Keratinocyte (primary cell): ENCODE results near the gene ID4. TPM values are rescaled to one million over a fixed set of nuclear protein-coding genes. Genes with fewer than 3 reads are reported as not detected.

ENCODE experiments used
- DNase-seq: peaks from one replicate; pipeline ENCODE4 v3.0.0-alpha.2; 2011; ENCODE audit warnings: low read depth, missing footprints, low spot score
- FAIRE-seq: peaks from 2 replicates; lab custom pipeline; 2011; peaks lifted over from hg19 to GRCh38; lab: Jason Lieb, UNC
- H2AFZ ChIP-seq: 2 replicates; pipeline ENCODE4 v1.6.0; 2012; ENCODE audit warnings: low read length, control low read depth, inconsistent platforms; ENCODE audit not compliant: control insufficient read depth
- H3K27ac ChIP-seq: 2 replicates; pipeline ENCODE4 v1.5.1; 2011; ENCODE audit warnings: low read length; ENCODE audit not compliant: control insufficient read depth, insufficient read depth
- H3K27me3 ChIP-seq: 3 replicates; pipeline ENCODE4 v1.6.0; 2011; ENCODE audit warnings: low read length; ENCODE audit not compliant: control insufficient read depth, insufficient read depth; ENCODE audit errors: extremely low read depth
- H3K36me3 ChIP-seq, 2 experiments: 2 replicates in 1 of 2; 3 replicates in 1 of 2; pipeline ENCODE4 v1.5.1; 2011; ENCODE audit warnings: low read length in 2 of 2, mild to moderate bottlenecking in 1 of 2; ENCODE audit not compliant: control insufficient read depth in 2 of 2, insufficient read depth in 2 of 2; ENCODE audit errors: extremely low read depth in 1 of 2
- H3K4me1 ChIP-seq: 3 replicates; pipeline ENCODE4 v1.5.1; 2011; ENCODE audit warnings: low read length; ENCODE audit not compliant: control insufficient read depth, insufficient read depth; ENCODE audit errors: extremely low read depth
- H3K4me2 ChIP-seq: 3 replicates; pipeline ENCODE4 v1.6.0; 2011; ENCODE audit warnings: low read depth, low read length; ENCODE audit not compliant: control insufficient read depth, insufficient read depth; ENCODE audit errors: extremely low read depth
- H3K4me3 ChIP-seq, 3 experiments: fragments of 200-600 bp in 1 of 3; sonication (generic) in 1 of 3; 2 replicates in 2 of 3; 3 replicates in 1 of 3; pipeline ENCODE4 v1.5.1; 2011 to 2016; ENCODE audit warnings: low read length in 3 of 3, mild to moderate bottlenecking in 3 of 3, control low read depth in 2 of 3, inconsistent platforms in 1 of 3, low read depth in 1 of 3, mixed read lengths in 1 of 3, mixed run types in 1 of 3, moderate library complexity in 1 of 3; ENCODE audit not compliant: control insufficient read depth in 2 of 3, insufficient read depth in 2 of 3; ENCODE audit errors: extremely low read depth in 1 of 3
- H3K79me2 ChIP-seq: 2 replicates; pipeline ENCODE4 v1.6.0; 2012; ENCODE audit warnings: low read length; ENCODE audit not compliant: control insufficient read depth, insufficient read depth
- H3K9ac ChIP-seq: 3 replicates; pipeline ENCODE4 v1.6.0; 2011; ENCODE audit warnings: low read length; ENCODE audit not compliant: control insufficient read depth, insufficient read depth; ENCODE audit errors: extremely low read depth
- H3K9me1 ChIP-seq: 3 replicates; pipeline ENCODE4 v1.6.0; 2011; ENCODE audit warnings: low read length; ENCODE audit not compliant: control insufficient read depth, insufficient read depth; ENCODE audit errors: extremely low read depth
- H3K9me3 ChIP-seq: 2 replicates; pipeline ENCODE4 v1.5.1; 2012; ENCODE audit warnings: low read depth, low read length; ENCODE audit not compliant: control insufficient read depth
- H4K20me1 ChIP-seq: 3 replicates; pipeline ENCODE4 v1.6.0; 2011; ENCODE audit warnings: low read length; ENCODE audit not compliant: control insufficient read depth, insufficient read depth; ENCODE audit errors: extremely low read depth
- EZH2 ChIP-seq: IDR thresholded peaks from one replicate; pipeline ENCODE4 v1.6.1; 2012; ENCODE audit warnings: inconsistent platforms, mild to moderate bottlenecking, low read length, moderate library complexity
- dilution Hi-C: fragments of 300-500 bp; cut with MboI; formaldehyde crosslinking; loops from one replicate; pipeline ENCODE4 v1.7.0; 2020; ENCODE audit warnings: low sequenced_read_pairs; ENCODE audit not compliant: extremely low pct_ligation_motif_present
- polyA plus RNA-seq, 5 experiments: library from polyadenylated mRNA; depleted of rRNA in 3 of 5; stranded (reverse) in 3 of 5; stranded (forward) in 1 of 5; unstranded in 1 of 5; fragments of >200 nt; gene quantifications; 1 replicate in 1 of 5; 2 replicates in 3 of 5; 3 replicates in 1 of 5; pipeline versions ENCODE4 v1.2.1 to v1.2.3, GENCODE V29; 2011 to 2012; ENCODE audit warnings: missing spikeins in 2 of 5, low read depth in 1 of 5, low replicate concordance in 1 of 5
- TF ChIP-seq, protein P1 (sequence below), 3 experiments: IDR thresholded peaks in 1 of 3; conservative IDR thresholded peaks in 1 of 3; optimal IDR thresholded peaks in 1 of 3; 2 replicates in 2 of 3; 3 replicates in 1 of 3; pipeline versions ENCODE3 to v1.5.1; 2011; ENCODE audit warnings: low read length in 3 of 3, mild to moderate bottlenecking in 3 of 3, moderate library complexity in 2 of 3, control low read depth in 1 of 3, inconsistent platforms in 1 of 3; ENCODE audit not compliant: insufficient read depth in 2 of 3; ENCODE audit errors: extremely low read depth in 1 of 3

ID4 gene
- polyA plus RNA-seq, 1 donor (not counting 4 experiments of a cell fraction or from before 2014, with no cell fraction given) = 0.41 TPM

DNA sequence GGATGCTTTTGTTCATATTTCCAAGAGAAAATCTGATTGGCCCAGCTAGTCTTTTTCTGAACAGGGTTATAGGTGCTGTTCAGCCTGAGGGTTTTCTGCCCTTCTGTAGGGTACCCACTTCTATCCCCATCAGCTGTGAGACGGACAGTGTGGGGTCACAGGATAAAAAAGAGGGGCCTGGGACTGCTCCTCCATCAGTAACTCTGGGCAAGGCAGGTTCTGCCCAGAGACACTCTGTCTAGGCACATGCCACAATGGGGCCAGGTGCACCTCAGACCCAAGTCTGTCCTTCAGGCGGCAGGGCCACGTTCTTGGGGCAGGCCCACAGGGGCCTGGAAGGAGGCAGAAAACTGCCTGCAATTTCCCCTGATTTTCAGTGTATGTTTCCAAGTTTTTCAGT, 20.0 kb downstream of the ID4 start:
- Histone ChIP-seq H3K79me2 (no peaks in the 10 kb centered on the region), H3K4me3 (no peak overlapping the region), H3K36me3 (no peaks in the 10 kb centered on the region), H3K4me1 (no peaks in the 10 kb centered on the region), H3K9ac (no peak overlapping the region), H2AFZ (no peak overlapping the region), H3K9me3 (no peaks in the 10 kb centered on the region), H3K4me2 (no peak overlapping the region), H3K27ac (no peak overlapping the region), H4K20me1 (no peaks in the 10 kb centered on the region), H3K27me3 (no peaks in the 10 kb centered on the region), H3K9me1 (no peaks in the 10 kb centered on the region)
- FAIRE-seq (no peak), DNase-seq (no peak)
- TF ChIP-seq EZH2 = no peak
- TF ChIP-seq, protein P1, sequence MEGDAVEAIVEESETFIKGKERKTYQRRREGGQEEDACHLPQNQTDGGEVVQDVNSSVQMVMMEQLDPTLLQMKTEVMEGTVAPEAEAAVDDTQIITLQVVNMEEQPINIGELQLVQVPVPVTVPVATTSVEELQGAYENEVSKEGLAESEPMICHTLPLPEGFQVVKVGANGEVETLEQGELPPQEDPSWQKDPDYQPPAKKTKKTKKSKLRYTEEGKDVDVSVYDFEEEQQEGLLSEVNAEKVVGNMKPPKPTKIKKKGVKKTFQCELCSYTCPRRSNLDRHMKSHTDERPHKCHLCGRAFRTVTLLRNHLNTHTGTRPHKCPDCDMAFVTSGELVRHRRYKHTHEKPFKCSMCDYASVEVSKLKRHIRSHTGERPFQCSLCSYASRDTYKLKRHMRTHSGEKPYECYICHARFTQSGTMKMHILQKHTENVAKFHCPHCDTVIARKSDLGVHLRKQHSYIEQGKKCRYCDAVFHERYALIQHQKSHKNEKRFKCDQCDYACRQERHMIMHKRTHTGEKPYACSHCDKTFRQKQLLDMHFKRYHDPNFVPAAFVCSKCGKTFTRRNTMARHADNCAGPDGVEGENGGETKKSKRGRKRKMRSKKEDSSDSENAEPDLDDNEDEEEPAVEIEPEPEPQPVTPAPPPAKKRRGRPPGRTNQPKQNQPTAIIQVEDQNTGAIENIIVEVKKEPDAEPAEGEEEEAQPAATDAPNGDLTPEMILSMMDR (optimal IDR thresholded peaks at IDR 0.05 in 1 of 3, IDR thresholded peaks at IDR 0.05 in 1 of 3, conservative IDR thresholded peaks at IDR 0.05 in 1 of 3; ENCODE audit: extremely low read depth in 1 of 3, insufficient read depth in 2 of 3, low read length in 3 of 3) = no peak
- dilution Hi-C loops = no loop called here

GRCh38 chr6:19857703-19858102, 20.5 kb downstream of the ID4 start:
- DNase-seq = no peak
- H3K27ac ChIP-seq = no peak overlapping the region
- H3K4me1 ChIP-seq = no peaks in the 10 kb centered on the region
- no peaks in the 10 kb centered on the region for H3K9me3 ChIP-seq
- H3K9ac ChIP-seq = no peak overlapping the region
- H3K4me3 ChIP-seq = no peak overlapping the region
- no peaks in the 10 kb centered on the region for H4K20me1 ChIP-seq
- H3K27me3 ChIP-seq = no peaks in the 10 kb centered on the region
- H2AFZ ChIP-seq = no peak overlapping the region
- dilution Hi-C loops = no loop called here
- H3K4me2 ChIP-seq = no peak overlapping the region
- no peaks in the 10 kb centered on the region for H3K36me3 ChIP-seq
- no peaks in the 10 kb centered on the region for H3K79me2 ChIP-seq
- no peaks in the 10 kb centered on the region for H3K9me1 ChIP-seq
- no peak for FAIRE-seq
- no peak for TF ChIP-seq EZH2
- TF ChIP-seq, protein P1 (optimal IDR thresholded peaks at IDR 0.05 in 1 of 3, IDR thresholded peaks at IDR 0.05 in 1 of 3, conservative IDR thresholded peaks at IDR 0.05 in 1 of 3; ENCODE audit: extremely low read depth in 1 of 3, insufficient read depth in 2 of 3, low read length in 3 of 3) = no peak
